WERI-Rb-1 (cell line): ENCODE results near the gene CDK3.

Experiments used
- DNase-seq: peaks from one replicate; pipeline ENCODE4 v3.0.0-alpha.2; 2020
- H3K27ac ChIP-seq: fragments of 250-450 bp; sonication (Bioruptor Pico); 2 replicates; pipeline ENCODE4 v1.5.1; 2020; ENCODE audit warnings: mild to moderate bottlenecking, moderate library complexity
- H3K27me3 ChIP-seq: fragments of 250-450 bp; sonication (Bioruptor Pico); 2 replicates; pipeline ENCODE4 v1.5.1; 2021; ENCODE audit warnings: mild to moderate bottlenecking, low read depth, moderate library complexity; ENCODE audit not compliant: insufficient read depth, severe bottlenecking
- H3K36me3 ChIP-seq: fragments of 250-450 bp; sonication (Bioruptor Pico); 2 replicates; pipeline ENCODE4 v1.5.1; 2020; ENCODE audit warnings: mild to moderate bottlenecking, moderate library complexity
- H3K4me3 ChIP-seq: 2 replicates; pipeline ENCODE4 v1.5.1; 2011; ENCODE audit warnings: low read depth, mild to moderate bottlenecking, control low read depth, low read length
- H3K9me3 ChIP-seq: fragments of 250-450 bp; sonication (Bioruptor Pico); 2 replicates; pipeline ENCODE4 v1.5.1; 2021; ENCODE audit warnings: mild to moderate bottlenecking, moderate library complexity; ENCODE audit not compliant: severe bottlenecking
- TF ChIP-seq, protein P1 (sequence below): IDR thresholded peaks from 2 replicates; pipeline ENCODE4 v1.5.1; 2011; ENCODE audit warnings: low read depth, mild to moderate bottlenecking, control low read depth, inconsistent platforms, low read length

Gene CDK3

GRCh38 chr17:75998327-75998795 is 2.3 kb upstream of the CDK3 start:
- Histone ChIP-seq H3K36me3 (peaks cover 37% of the 10 kb centered on the region), H3K27ac (no peak overlapping the region), H3K4me3 (no peak overlapping the region), H3K27me3 (no peaks in the 10 kb centered on the region), H3K9me3 (no peaks in the 10 kb centered on the region)
- no peak for DNase-seq
- TF ChIP-seq, protein P1, sequence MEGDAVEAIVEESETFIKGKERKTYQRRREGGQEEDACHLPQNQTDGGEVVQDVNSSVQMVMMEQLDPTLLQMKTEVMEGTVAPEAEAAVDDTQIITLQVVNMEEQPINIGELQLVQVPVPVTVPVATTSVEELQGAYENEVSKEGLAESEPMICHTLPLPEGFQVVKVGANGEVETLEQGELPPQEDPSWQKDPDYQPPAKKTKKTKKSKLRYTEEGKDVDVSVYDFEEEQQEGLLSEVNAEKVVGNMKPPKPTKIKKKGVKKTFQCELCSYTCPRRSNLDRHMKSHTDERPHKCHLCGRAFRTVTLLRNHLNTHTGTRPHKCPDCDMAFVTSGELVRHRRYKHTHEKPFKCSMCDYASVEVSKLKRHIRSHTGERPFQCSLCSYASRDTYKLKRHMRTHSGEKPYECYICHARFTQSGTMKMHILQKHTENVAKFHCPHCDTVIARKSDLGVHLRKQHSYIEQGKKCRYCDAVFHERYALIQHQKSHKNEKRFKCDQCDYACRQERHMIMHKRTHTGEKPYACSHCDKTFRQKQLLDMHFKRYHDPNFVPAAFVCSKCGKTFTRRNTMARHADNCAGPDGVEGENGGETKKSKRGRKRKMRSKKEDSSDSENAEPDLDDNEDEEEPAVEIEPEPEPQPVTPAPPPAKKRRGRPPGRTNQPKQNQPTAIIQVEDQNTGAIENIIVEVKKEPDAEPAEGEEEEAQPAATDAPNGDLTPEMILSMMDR = no peak

DNA sequence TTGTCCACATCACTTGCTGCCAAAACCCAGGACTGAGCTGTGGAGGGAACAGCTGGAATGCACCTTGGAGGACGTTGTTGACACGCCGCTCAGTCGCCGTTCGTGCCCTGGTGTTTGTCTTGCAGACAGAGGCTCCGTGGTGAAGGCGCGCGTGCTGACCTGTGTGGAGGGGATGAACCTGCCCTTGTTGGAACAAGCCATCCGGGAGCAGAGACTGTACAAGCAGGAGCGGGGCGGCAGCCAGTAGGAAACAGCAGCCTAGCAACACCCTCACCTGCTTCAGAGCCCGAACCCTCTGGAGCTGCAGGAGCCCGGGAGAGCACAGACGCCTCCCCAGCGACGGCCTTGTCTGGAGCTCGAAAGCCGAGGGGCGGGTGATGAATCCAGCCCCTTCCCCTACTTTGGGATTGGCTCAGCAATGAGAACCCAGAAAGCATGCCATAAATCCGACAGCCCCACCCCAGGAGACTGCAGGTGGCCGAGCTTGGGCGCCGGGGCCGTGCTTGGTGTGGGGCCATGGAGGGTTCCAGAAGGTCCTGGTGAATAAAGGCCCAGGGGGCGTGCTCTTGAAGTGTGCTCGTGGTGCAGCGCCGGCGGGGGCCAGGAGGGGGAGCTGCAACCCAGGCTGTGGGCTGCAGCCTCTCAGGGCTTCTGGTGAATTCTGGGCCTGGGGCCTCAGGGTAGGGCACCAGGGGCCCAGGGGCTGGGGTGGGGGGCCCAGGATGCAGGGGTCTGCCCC is 470 bp upstream of the CDK3 start:
- H3K27ac ChIP-seq = peak overlapping the region; percentile 53

DNA sequence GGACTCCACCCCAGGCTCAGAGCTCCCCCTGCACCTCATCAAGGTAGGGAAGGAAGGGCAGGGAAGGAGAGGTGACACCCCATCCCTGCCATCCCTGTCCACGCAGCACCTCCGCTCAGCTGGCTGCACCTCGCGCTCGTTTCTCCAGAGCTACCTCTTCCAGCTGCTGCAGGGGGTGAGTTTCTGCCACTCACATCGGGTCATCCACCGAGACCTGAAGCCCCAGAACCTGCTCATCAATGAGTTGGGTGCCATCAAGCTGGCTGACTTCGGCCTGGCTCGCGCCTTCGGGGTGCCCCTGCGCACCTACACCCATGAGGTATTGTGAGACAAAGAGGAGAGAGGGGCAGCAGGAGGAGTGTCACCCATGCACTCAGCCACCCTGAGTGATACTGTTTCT is 1.4 kb downstream of the CDK3 start:
- Histone ChIP-seq H3K36me3 (peaks cover 55% of the 10 kb centered on the region), H3K9me3 (no peaks in the 10 kb centered on the region), H3K4me3 (no peak overlapping the region), H3K27ac (no peak overlapping the region), H3K27me3 (no peaks in the 10 kb centered on the region)
- no peak for DNase-seq
- TF ChIP-seq, protein P1 = no peak

More for the DNA sequence above, 470 bp upstream of the CDK3 start:
- Histone ChIP-seq H3K27me3 (no peaks in the 10 kb centered on the region), H3K9me3 (no peaks in the 10 kb centered on the region), H3K36me3 (peaks cover 42% of the 10 kb centered on the region), H3K4me3 (no peak overlapping the region)
- TF ChIP-seq, protein P1 = peak; percentile 93
- DNase-seq = peak; percentile 81

GRCh38 chr17:76003915-76004314 is 3.3 kb downstream of the CDK3 start:
- Histone ChIP-seq H3K36me3 (peaks cover 60% of the 10 kb centered on the region), H3K27me3 (no peaks in the 10 kb centered on the region), H3K9me3 (no peaks in the 10 kb centered on the region), H3K27ac (no peak overlapping the region), H3K4me3 (no peak overlapping the region)
- TF ChIP-seq, protein P1 = no peak
- DNase-seq = no peak

- H3K9me3 ChIP-seq = no peaks in the 10 kb centered on the region
- no peaks in the 10 kb centered on the region for H3K27me3 ChIP-seq
- TF ChIP-seq, protein P1 = no peak
- DNase-seq = no peak
- peaks cover 58% of the 10 kb centered on the region for H3K36me3 ChIP-seq
- H3K27ac ChIP-seq = no peak overlapping the region
- no peak overlapping the region for H3K4me3 ChIP-seq
These were observed 4.2 kb downstream of the CDK3 start for GRCh38 chr17:76004750-76005262.
